NCI-H1092 (cell line): ENCODE measurements around the gene CENPM.

Experiments
- DNase-seq: peaks from one replicate; lab custom pipeline; 2025; lab: John Stamatoyannopoulos, UW

The CENPM gene

GRCh38 chr22:41931701-41932269 is 15.2 kb downstream of the CENPM start:
- no peak for DNase-seq

- DNase-seq, result peak; percentile 58
Observed at GRCh38 chr22:41929418-41929810, 17.5 kb downstream of the CENPM start.

GRCh38 chr22:41928593-41929417 is 18.1 kb downstream of the CENPM start:
- no peak for DNase-seq

GRCh38 chr22:41927813-41928212 is 19.1 kb downstream of the CENPM start:
- no peak for DNase-seq

GRCh38 chr22:41925783-41926460 is 21.0 kb downstream of the CENPM start:
- DNase-seq, result no peak

- DNase-seq, result no peak
Observed at GRCh38 chr22:41923595-41924276, 23.2 kb downstream of the CENPM start.

GRCh38 chr22:41922940-41923594 is 23.9 kb downstream of the CENPM start:
- DNase-seq, result no peak

- no peak for DNase-seq
Observed at GRCh38 chr22:41922328-41922727, 24.6 kb downstream of the CENPM start.

- no peak for DNase-seq
Observed at GRCh38 chr22:41920271-41920976, 26.5 kb downstream of the CENPM start.

- no peak for DNase-seq
Observed at GRCh38 chr22:41919357-41920224, 27.4 kb downstream of the CENPM start.

- peak; percentile 24 for DNase-seq
Observed at GRCh38 chr22:41917903-41918791, 28.8 kb downstream of the CENPM start.

GRCh38 chr22:41917375-41917902 is 29.5 kb downstream of the CENPM start:
- DNase-seq, result peak; percentile 81

GRCh38 chr22:41916745-41917358 is 30.1 kb downstream of the CENPM start:
- DNase-seq, result no peak

GRCh38 chr22:41915786-41916493 is 31.0 kb downstream of the CENPM start:
- no peak for DNase-seq

GRCh38 chr22:41915035-41915785 is 31.7 kb downstream of the CENPM start, which contains the start of gene SHISA8:
Gene SHISA8, minus strand, starts transcription at chr22:41915074. Its CDS starts 407 bp downstream, at chr22:41914667.
- peak; percentile 54 for DNase-seq

GRCh38 chr22:41914611-41915034 is 32.3 kb downstream of the CENPM start:
- no peak for DNase-seq
